Upper lobe of left lung (tissue), 4 donors: ENCODE results near the gene OSBPL3.

ENCODE experiments used
- CTCF ChIP-seq, 6 experiments: fragments of 450-650 bp in 4 of 6; fragments of 200-600 bp in 2 of 6; sonication (generic) in 2 of 6; IDR thresholded peaks; one replicate each; pipeline ENCODE4 v1.5.1; 2016 to 2019; ENCODE audit warnings: antibody characterized with exemption in 6 of 6
- POLR2A ChIP-seq, 4 donors: fragments of 450-650 bp; IDR thresholded peaks; one replicate each; pipeline ENCODE4 v1.5.1; 2016 to 2017; ENCODE audit warnings: antibody characterized with exemption in 4 of 4, mild to moderate bottlenecking in 2 of 4

GRCh38 chr7:24972166-24972477 is 7.9 kb downstream of the OSBPL3 start:
- TF ChIP-seq CTCF (IDR thresholded peaks at IDR 0.05) (no peak), POLR2A (IDR thresholded peaks at IDR 0.05) (no peak)
